A673 (cell line): ENCODE measurements around the gene GRIK3. TPM values are rescaled to one million over a fixed set of nuclear protein-coding genes. Genes with fewer than 3 reads are reported as not detected.

ENCODE experiments used
- BruUV-seq: library from RNA; stranded (reverse); fragments of 400-500 nt; replicated peaks from 2 replicates; lab custom pipeline; 2021; lab: Mats Ljungman, UMichigan
- CTCF ChIA-PET: fragments of 300-600 bp; sonication (Branson Sonifier 250); formaldehyde crosslinking; loops from one replicate; lab custom pipeline; 2022; ENCODE audit warnings: antibody characterized with exemption; lab: Charles Lee
- POLR2A ChIA-PET: fragments of 300-600 bp; sonication (Branson Sonifier 250); formaldehyde crosslinking; loops from one replicate; lab custom pipeline; 2022; ENCODE audit warnings: antibody characterized with exemption; ENCODE audit not compliant: low non-redundant PET; lab: Charles Lee
- DNase-seq: peaks from one replicate; pipeline ENCODE4 v3.0.0-alpha.2; 2015; ENCODE audit warnings: low spot score
- H3K27ac ChIP-seq: fragments of 200-600 bp; sonication (generic); 2 replicates; pipeline ENCODE4 v1.5.1; 2016; ENCODE audit warnings: mixed run types, low read depth, mild to moderate bottlenecking, mixed read lengths, antibody characterized with exemption, low read length; ENCODE audit not compliant: poor library complexity, severe bottlenecking
- H3K27me3 ChIP-seq: fragments of 200-600 bp; sonication (generic); replicated peaks from 2 replicates; pipeline ENCODE4 v1.6.1; 2017; ENCODE audit warnings: mixed run types, low read depth, mild to moderate bottlenecking, mixed read lengths, antibody characterized with exemption, low read length; ENCODE audit not compliant: insufficient read depth, poor library complexity
- H3K36me3 ChIP-seq: fragments of 200-600 bp; sonication (generic); 2 replicates; pipeline ENCODE4 v1.6.1; 2016; ENCODE audit warnings: mixed run types, mild to moderate bottlenecking, mixed read lengths, antibody characterized with exemption, low read length; ENCODE audit not compliant: insufficient read depth, poor library complexity, severe bottlenecking
- H3K4me1 ChIP-seq: fragments of 200-600 bp; sonication (generic); 2 replicates; pipeline ENCODE4 v1.6.1; 2017; ENCODE audit warnings: mixed run types, mild to moderate bottlenecking, mixed read lengths, antibody characterized with exemption, low read length; ENCODE audit not compliant: insufficient read depth, poor library complexity, severe bottlenecking
- H3K4me3 ChIP-seq: fragments of 200-600 bp; sonication (generic); 2 replicates; pipeline ENCODE4 v1.5.1; 2016; ENCODE audit warnings: low read depth, mixed run types, mild to moderate bottlenecking, mixed read lengths, low read length; ENCODE audit not compliant: poor library complexity, severe bottlenecking
- H3K9me3 ChIP-seq: fragments of 200-600 bp; sonication (generic); 2 replicates; pipeline ENCODE4 v1.6.1; 2016; ENCODE audit warnings: mixed run types, low read depth, mild to moderate bottlenecking, mixed read lengths, antibody characterized with exemption, low read length; ENCODE audit not compliant: poor library complexity, severe bottlenecking
- CTCF ChIP-seq: fragments of 300-800, 200-600 bp; sonication (generic); conservative IDR thresholded peaks from 2 replicates; pipeline ENCODE4 v1.5.1; 2017; ENCODE audit warnings: low read depth, mild to moderate bottlenecking, antibody characterized with exemption, low read length, moderate library complexity, mixed read lengths
- EZH2 ChIP-seq: fragments of 200-600 bp; sonication (generic); IDR thresholded peaks from 2 replicates; pipeline ENCODE4 v1.6.1; 2017; ENCODE audit warnings: borderline replicate concordance, low read depth, mild to moderate bottlenecking, mixed read lengths, antibody characterized with exemption, low read length; ENCODE audit not compliant: poor library complexity, severe bottlenecking
- intact Hi-C: fragments of 100-400 bp; cut with micrococcal nuclease; formaldehyde crosslinking; loops from one replicate; pipeline ENCODE4 v1.10.0; 2022; ENCODE audit not compliant: unreplicated experiment
- total RNA-seq: library from RNA; stranded (reverse); gene quantifications from 2 replicates; pipeline ENCODE4 v1.2.3, GENCODE V29; 2021

The GRIK3 gene
- total RNA-seq, 1 experiment from 2014 or later: 0.17 TPM

DNA sequence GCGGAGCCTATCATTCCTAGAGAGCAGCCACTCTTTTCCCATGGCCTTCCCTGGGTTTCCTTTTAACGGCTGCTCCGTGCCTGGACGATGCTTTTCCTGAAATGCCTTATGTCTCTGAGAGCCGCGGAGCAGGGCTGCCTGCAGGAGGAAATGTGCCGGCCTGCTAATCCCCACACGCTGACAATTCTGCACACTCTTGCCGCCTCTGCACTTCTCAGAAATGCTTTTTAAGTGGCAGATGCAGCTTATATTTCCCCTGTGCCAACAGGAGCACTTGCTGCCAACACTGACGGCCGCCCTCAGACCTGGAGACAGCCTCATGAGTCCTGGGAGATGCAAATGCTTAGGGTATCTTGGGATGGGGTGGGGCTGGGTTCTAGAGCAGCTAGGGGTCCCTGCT lies 253.2 kb downstream of the GRIK3 start:
- intact Hi-C loops: no loop called here
- CTCF ChIA-PET: no interaction called here
- no peaks in the 10 kb centered on the region for H3K36me3 ChIP-seq
- H3K4me1 ChIP-seq: no peaks in the 10 kb centered on the region
- no peak for DNase-seq
- peaks cover 10% of the 10 kb centered on the region for H3K27me3 ChIP-seq
- no peak overlapping the region for H3K27ac ChIP-seq
- no peak for TF ChIP-seq CTCF
- no peak for TF ChIP-seq EZH2
- no TSS peak for BruUV-seq
- H3K4me3 ChIP-seq: no peak overlapping the region
- H3K9me3 ChIP-seq: no peaks in the 10 kb centered on the region
- POLR2A ChIA-PET: no interaction called here

- no peaks in the 10 kb centered on the region for H3K4me1 ChIP-seq
- CTCF ChIA-PET: no interaction called here
These were observed 255.6 kb downstream of the GRIK3 start for GRCh38 chr1:36778740-36779139.

DNA sequence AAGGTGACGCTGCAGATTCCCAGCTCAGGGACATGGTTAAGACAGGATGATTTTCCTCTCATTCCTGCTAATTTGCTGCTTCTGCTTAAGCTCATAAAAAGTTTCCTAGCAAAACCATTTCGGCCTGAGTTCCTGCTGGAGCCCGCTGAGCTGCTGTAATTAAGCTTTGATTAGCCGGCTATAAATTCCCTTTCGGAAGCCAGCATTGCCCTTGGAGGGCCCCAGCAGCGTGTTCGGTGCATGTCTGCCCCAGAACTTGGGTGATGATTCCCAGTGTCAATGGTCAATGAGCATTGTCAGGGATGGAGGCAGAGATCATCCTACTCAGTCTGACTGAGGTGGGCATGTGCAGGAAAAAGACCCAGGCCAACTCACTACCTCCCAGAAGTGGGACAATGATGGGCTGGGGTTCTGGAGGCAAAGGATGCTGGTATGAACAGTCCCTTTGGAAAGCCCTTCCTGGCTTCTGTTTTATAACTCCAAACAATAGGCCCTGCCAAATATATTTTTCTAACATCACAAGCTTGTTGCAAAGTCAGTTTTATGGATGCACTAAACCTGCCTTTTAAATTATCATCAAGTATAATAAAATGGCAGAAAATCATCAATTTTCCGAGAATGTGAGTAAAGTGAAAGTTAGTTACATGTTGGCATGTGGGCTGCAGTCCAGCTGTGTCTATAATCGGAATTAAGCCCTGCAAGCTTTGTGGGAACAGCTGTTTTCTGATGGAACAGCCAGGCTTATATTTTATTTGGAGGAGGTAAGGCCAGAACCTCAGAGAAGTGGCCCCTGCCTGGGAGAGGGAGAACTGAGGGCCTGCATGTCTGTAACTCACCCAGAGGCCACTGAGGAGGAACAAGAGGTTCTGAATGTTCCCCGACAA lies 257.1 kb downstream of the GRIK3 start:
- Histone ChIP-seq H3K27ac (no peak overlapping the region), H3K36me3 (no peaks in the 10 kb centered on the region), H3K9me3 (no peaks in the 10 kb centered on the region), H3K4me3 (no peak overlapping the region), H3K4me1 (no peaks in the 10 kb centered on the region), H3K27me3 (peaks cover 11% of the 10 kb centered on the region)
- no TSS peak for BruUV-seq
- ChIA-PET CTCF (no interaction called here), POLR2A (no interaction called here)
- intact Hi-C loops: no loop called here
- DNase-seq: no peak
- TF ChIP-seq CTCF: no peak
- no peak for TF ChIP-seq EZH2

More at GRCh38 chr1:36778740-36779139, 255.6 kb downstream of the GRIK3 start:
- BruUV-seq: no TSS peak
- no peak for TF ChIP-seq CTCF
- no peak for TF ChIP-seq EZH2
- no peaks in the 10 kb centered on the region for H3K9me3 ChIP-seq
- DNase-seq: no peak
- no peak overlapping the region for H3K4me3 ChIP-seq
- intact Hi-C loops: no loop called here
- H3K27me3 ChIP-seq: peaks cover 11% of the 10 kb centered on the region
- no peak overlapping the region for H3K27ac ChIP-seq
- POLR2A ChIA-PET: no interaction called here
- no peaks in the 10 kb centered on the region for H3K36me3 ChIP-seq
